ENCODE data around the gene PROX1.

- TF ChIP-seq CTCF (IDR thresholded peaks at IDR 0.05; ENCODE audit: low read depth, low read length, poor library complexity, severe bottlenecking) (no peak), EZH2phosphoT487 (IDR thresholded peaks at IDR 0.05; ENCODE audit: borderline replicate concordance, low read length) (no peak)
Measured at GRCh38 chr1:213938776-213939175, 49.0 kb upstream of the PROX1 start.

All from DOHH2 (cell line).